Measurements from ENCODE around the gene PEX3. TPM values are rescaled to one million over a fixed set of nuclear protein-coding genes. Genes with fewer than 3 reads are reported as not detected.
"Not testable (repeated sequence)": the region's sequence is repeated elsewhere in the genome, so short reads cannot be mapped to it uniquely, and the experiment has no call there.

Gene PEX3
- total RNA-seq, 1 experiment from 2014 or later: 16.0 TPM

DNA sequence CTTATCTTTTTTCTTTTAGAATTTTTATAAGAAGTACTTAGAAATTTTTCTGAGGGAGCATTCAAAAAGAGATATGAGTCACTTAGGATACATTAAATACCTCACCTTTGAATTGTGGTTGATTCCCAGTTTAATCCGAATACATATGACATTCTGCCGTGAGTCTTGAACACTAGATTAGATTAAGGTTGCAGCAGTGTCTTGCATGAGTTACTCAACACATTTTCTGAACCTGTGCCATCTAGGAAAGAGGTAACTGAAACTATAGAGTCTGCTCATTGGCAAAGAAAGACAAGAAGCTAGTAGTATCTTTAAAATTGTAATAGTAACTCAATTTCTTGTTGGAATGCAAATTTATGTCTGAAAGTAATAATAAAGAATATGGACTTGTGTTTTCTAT is 14.9 kb downstream of the PEX3 start:
- TF ChIP-seq, protein P1, sequence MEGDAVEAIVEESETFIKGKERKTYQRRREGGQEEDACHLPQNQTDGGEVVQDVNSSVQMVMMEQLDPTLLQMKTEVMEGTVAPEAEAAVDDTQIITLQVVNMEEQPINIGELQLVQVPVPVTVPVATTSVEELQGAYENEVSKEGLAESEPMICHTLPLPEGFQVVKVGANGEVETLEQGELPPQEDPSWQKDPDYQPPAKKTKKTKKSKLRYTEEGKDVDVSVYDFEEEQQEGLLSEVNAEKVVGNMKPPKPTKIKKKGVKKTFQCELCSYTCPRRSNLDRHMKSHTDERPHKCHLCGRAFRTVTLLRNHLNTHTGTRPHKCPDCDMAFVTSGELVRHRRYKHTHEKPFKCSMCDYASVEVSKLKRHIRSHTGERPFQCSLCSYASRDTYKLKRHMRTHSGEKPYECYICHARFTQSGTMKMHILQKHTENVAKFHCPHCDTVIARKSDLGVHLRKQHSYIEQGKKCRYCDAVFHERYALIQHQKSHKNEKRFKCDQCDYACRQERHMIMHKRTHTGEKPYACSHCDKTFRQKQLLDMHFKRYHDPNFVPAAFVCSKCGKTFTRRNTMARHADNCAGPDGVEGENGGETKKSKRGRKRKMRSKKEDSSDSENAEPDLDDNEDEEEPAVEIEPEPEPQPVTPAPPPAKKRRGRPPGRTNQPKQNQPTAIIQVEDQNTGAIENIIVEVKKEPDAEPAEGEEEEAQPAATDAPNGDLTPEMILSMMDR (IDR thresholded peaks at IDR 0.05; ENCODE audit: unreplicated experiment): no peak
- no peaks in the 10 kb centered on the region for H3K36me3 Mint-ChIP-seq (ENCODE audit: insufficient read depth, unreplicated experiment)
- H3K9me3 Mint-ChIP-seq (ENCODE audit: low read depth, unreplicated experiment): no peaks in the 10 kb centered on the region
- no TSS peak for BruUV-seq (replicated peaks)
- no peaks in the 10 kb centered on the region for H3K27me3 Mint-ChIP-seq (ENCODE audit: unreplicated experiment)
- no peak for DNase-seq
- no peaks in the 10 kb centered on the region for H3K4me1 Mint-ChIP-seq (ENCODE audit: low read depth, unreplicated experiment)
- H3K4me3 Mint-ChIP-seq (ENCODE audit: low read depth, unreplicated experiment): no peak overlapping the region
- CTCF ChIA-PET: no interaction called here
- no peak overlapping the region for H3K27ac Mint-ChIP-seq (ENCODE audit: unreplicated experiment)
- intact Hi-C loops (cut with micrococcal nuclease; ENCODE audit: unreplicated experiment): no loop called here

DNA sequence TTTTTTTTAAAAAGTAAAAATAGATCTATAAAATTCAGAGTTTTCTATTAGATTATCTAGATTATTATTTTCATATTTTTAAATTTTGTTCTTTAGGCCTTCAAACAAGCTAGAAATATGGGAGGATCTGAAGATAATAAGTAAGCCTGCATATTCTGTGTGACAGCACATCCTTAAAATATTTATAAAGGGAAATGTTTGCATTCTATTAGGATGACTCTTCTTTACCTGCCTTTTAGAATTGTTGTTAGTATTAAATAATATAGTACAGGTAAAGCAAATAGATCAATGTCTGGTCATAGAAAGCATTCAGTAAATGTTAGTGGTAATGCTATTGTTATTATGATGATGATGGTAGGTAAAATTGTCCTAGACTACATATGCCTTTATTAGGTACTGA is 17.4 kb downstream of the PEX3 start:
- Mint-ChIP-seq H3K9me3 (ENCODE audit: low read depth, unreplicated experiment) (no peaks in the 10 kb centered on the region), H3K27ac (ENCODE audit: unreplicated experiment) (no peak overlapping the region), H3K36me3 (ENCODE audit: insufficient read depth, unreplicated experiment) (no peaks in the 10 kb centered on the region), H3K4me3 (ENCODE audit: low read depth, unreplicated experiment) (no peak overlapping the region), H3K4me1 (ENCODE audit: low read depth, unreplicated experiment) (no peaks in the 10 kb centered on the region), H3K27me3 (ENCODE audit: unreplicated experiment) (no peaks in the 10 kb centered on the region)
- no TSS peak for BruUV-seq (replicated peaks)
- intact Hi-C loops (cut with micrococcal nuclease; ENCODE audit: unreplicated experiment): no loop called here
- CTCF ChIA-PET: no interaction called here
- TF ChIP-seq, protein P1 (IDR thresholded peaks at IDR 0.05; ENCODE audit: unreplicated experiment): no peak
- DNase-seq: no peak

DNA sequence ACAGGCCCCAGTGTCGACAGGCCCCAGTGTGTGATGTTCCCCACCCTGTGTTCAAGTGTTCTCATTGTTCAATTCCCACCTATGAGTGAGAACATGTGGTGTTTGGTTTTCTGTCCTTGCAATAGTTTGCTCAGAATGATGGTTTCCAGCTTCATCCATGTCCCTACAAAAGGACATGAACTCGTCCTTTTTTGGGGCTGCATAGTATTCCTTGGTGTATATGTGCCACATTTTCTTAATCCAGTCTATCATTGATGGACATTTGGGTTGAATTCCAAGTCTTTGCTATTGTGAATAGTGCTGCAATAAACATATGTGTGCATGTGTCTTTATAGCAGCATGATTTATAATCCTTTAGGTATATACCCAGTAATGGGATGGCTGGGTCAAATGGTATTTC is 18.2 kb downstream of the PEX3 start:
- H3K27ac Mint-ChIP-seq (ENCODE audit: unreplicated experiment); H3K4me1 Mint-ChIP-seq (ENCODE audit: low read depth, unreplicated experiment); BruUV-seq (replicated peaks); intact Hi-C loops (cut with micrococcal nuclease; ENCODE audit: unreplicated experiment); DNase-seq; CTCF ChIA-PET; H3K9me3 Mint-ChIP-seq (ENCODE audit: low read depth, unreplicated experiment); H3K36me3 Mint-ChIP-seq (ENCODE audit: insufficient read depth, unreplicated experiment); H3K27me3 Mint-ChIP-seq (ENCODE audit: unreplicated experiment); H3K4me3 Mint-ChIP-seq (ENCODE audit: low read depth, unreplicated experiment): not testable (repeated sequence)

DNA sequence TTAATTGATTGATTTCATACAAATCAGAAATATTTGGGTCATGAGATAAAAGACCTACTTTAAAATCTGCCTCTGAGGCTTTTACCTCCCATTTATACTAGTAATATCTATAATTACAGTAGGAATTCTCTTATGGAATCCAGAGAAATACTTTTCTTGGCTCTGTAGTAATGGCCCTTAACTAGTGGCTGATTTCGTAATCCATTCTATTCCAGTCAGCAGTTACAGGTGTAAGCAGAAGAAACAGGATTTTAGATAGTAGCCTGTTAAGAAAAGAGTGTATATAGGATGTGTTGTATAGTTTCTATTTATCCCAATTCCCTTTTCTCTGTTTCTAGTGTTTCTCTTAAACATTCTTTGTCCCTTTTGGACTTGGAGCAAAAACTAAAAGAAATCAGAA is 21.2 kb downstream of the PEX3 start:
- no peaks in the 10 kb centered on the region for H3K4me1 Mint-ChIP-seq (ENCODE audit: low read depth, unreplicated experiment)

DNA sequence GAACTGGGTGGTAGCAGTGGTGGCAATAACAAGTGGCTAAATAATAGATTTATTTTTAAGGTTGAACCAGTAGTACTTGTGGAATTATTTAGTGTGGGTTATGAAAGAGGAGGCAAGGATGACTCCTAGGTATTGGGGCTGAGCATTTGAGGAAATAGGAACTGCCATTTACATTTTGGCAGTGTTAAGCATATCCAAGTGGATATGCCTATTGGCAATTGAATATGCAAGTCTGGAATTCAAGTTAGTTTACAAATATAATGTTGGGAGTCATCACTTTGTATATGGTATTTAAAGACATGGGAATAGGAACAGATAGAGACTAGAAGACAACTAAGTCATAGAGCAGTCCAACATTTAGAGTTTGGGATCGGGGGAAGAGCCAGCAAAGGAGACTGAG is 25.9 kb downstream of the PEX3 start:
- Mint-ChIP-seq H3K4me3 (ENCODE audit: low read depth, unreplicated experiment) (no peak overlapping the region), H3K9me3 (ENCODE audit: low read depth, unreplicated experiment) (no peaks in the 10 kb centered on the region), H3K27ac (ENCODE audit: unreplicated experiment) (no peak overlapping the region), H3K4me1 (ENCODE audit: low read depth, unreplicated experiment) (no peaks in the 10 kb centered on the region), H3K27me3 (ENCODE audit: unreplicated experiment) (no peaks in the 10 kb centered on the region), H3K36me3 (ENCODE audit: insufficient read depth, unreplicated experiment) (no peaks in the 10 kb centered on the region)
- BruUV-seq (replicated peaks): no TSS peak
- no peak for DNase-seq
- intact Hi-C loops (cut with micrococcal nuclease; ENCODE audit: unreplicated experiment): no loop called here
- TF ChIP-seq, protein P1 (IDR thresholded peaks at IDR 0.05; ENCODE audit: unreplicated experiment): no peak
- CTCF ChIA-PET: no interaction called here

More for the DNA sequence above, 21.2 kb downstream of the PEX3 start:
- TF ChIP-seq, protein P1 (IDR thresholded peaks at IDR 0.05; ENCODE audit: unreplicated experiment): no peak
- BruUV-seq (replicated peaks): no TSS peak
- H3K9me3 Mint-ChIP-seq (ENCODE audit: low read depth, unreplicated experiment): no peaks in the 10 kb centered on the region
- intact Hi-C loops (cut with micrococcal nuclease; ENCODE audit: unreplicated experiment): no loop called here
- no peaks in the 10 kb centered on the region for H3K27me3 Mint-ChIP-seq (ENCODE audit: unreplicated experiment)
- DNase-seq: no peak
- no peak overlapping the region for H3K27ac Mint-ChIP-seq (ENCODE audit: unreplicated experiment)
- CTCF ChIA-PET: no interaction called here
- no peaks in the 10 kb centered on the region for H3K36me3 Mint-ChIP-seq (ENCODE audit: insufficient read depth, unreplicated experiment)
- H3K4me3 Mint-ChIP-seq (ENCODE audit: low read depth, unreplicated experiment): no peak overlapping the region

Data from Calu3 (cell line).